ENCODE data around the gene TUBGCP2.
A peak's percentile ranks its signal among the peaks of the same experiment; 100 is the strongest.

TUBGCP2 gene

DNA sequence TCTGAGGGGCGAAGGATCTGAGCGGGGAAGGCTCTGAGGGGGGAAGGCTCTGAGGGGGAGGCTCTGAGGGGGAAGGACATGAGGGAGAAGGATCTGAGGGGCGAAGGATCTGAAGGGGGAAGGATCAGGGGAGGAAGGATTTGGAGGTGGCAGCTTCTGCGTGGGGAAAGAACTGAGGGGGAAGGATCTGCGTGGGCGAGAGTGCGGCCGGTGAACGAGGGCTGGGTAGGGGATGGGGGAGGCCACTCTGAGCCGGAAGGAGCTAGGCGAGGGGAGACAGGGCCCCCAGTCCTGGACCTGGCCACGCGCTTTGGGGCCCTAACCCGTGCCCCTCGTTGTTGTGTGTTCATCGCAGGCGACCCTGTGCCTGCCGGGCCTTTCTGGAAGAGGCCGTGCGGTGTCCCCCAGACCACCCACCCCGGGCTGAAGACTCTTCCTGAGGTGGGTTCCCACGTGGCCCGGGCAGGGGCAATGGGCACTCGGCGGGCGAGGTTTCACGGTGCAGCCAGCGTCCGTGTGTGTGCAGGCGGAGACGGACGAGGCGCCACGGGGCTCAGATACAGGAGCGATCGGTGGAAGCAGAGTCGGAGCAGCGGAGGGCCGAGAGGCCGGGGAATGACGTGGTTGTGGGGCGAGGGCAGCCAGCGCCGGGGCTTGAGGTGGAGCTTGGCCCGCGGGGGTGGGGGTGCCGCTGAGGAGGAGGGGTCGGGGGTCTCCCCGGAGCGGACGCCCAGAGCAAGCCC, 26.0 kb upstream of the TUBGCP2 start:
- no peaks in the 10 kb centered on the region for H3K9me3 ChIP-seq (ENCODE audit: control insufficient read depth in 5 of 5, low read length in 5 of 5)
- peaks cover 32 to 73% (median 47%) of the 10 kb centered on the region in 5 donors for H3K27me3 ChIP-seq (ENCODE audit: control insufficient read depth in 5 of 5, insufficient read depth in 4 of 5, low read length in 5 of 5)
- H3K27ac ChIP-seq (ENCODE audit: low read depth, low read length) = no peak overlapping the region
- no peak overlapping the region for H3K9ac ChIP-seq (ENCODE audit: low read length in 5 of 5)
- H3K36me3 ChIP-seq (ENCODE audit: control insufficient read depth in 5 of 5, insufficient read depth in 5 of 5, low read length in 5 of 5) = no peaks in the 10 kb centered on the region
- peaks cover 0 to 28% (median 16%) of the 10 kb centered on the region in 5 donors for H3K4me1 ChIP-seq (ENCODE audit: control insufficient read depth in 5 of 5, insufficient read depth in 5 of 5, low read length in 5 of 5)
- H3K4me3 ChIP-seq (ENCODE audit: low read depth in 1 of 5, low read length in 5 of 5) = peak overlapping the region in 3 of 5 donors; percentile 40 to 52 (median 41)

DNA sequence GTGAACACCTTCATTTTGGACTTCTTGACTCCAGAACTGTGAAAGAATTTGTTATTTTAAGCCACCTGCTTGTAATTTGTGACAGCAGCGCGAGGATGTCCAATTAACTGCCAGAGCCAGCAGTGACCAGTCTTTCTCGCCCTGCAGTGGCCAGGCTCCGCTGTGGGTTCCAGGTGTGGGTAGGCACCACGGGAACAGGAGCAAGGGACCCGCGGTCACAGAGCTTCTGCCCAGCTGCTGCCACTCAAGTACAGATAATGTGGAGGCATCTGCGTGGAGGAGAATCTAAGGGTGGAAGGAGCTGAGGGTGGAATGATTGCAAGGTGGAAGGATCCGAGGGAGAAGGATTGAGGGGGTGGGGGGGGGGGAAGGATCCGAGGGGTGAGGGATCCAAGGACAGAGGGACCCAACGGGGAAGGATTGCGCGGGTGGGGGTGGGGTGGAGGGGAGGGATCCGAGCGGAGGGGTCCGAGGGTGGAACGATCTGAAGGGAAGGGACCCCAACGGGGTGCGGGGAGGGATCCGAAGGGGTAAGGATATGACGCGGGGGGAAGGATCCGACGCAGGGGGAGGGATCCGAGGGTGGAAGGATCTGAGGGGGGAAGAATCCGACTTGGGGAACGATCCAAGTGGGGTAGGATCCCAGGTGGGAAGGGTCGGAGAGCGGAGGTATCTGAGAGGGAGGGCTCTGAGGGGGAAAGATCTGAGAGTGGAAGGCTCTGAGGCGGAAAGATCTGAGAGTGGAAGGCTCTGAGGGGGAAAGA, 24.4 kb upstream of the TUBGCP2 start:
- no peak overlapping the region for H3K9ac ChIP-seq (ENCODE audit: low read length in 5 of 5)
- no peak overlapping the region for H3K4me3 ChIP-seq (ENCODE audit: low read depth in 1 of 5, low read length in 5 of 5)
- H3K27ac ChIP-seq (ENCODE audit: low read depth, low read length) = no peak overlapping the region
- H3K27me3 ChIP-seq (ENCODE audit: control insufficient read depth in 5 of 5, insufficient read depth in 4 of 5, low read length in 5 of 5) = peaks cover 33 to 72% (median 45%) of the 10 kb centered on the region in 5 donors
- H3K4me1 ChIP-seq (ENCODE audit: control insufficient read depth in 5 of 5, insufficient read depth in 5 of 5, low read length in 5 of 5) = peaks cover 0 to 28% (median 16%) of the 10 kb centered on the region in 5 donors
- H3K9me3 ChIP-seq (ENCODE audit: control insufficient read depth in 5 of 5, low read length in 5 of 5) = no peaks in the 10 kb centered on the region
- H3K36me3 ChIP-seq (ENCODE audit: control insufficient read depth in 5 of 5, insufficient read depth in 5 of 5, low read length in 5 of 5) = no peaks in the 10 kb centered on the region

DNA sequence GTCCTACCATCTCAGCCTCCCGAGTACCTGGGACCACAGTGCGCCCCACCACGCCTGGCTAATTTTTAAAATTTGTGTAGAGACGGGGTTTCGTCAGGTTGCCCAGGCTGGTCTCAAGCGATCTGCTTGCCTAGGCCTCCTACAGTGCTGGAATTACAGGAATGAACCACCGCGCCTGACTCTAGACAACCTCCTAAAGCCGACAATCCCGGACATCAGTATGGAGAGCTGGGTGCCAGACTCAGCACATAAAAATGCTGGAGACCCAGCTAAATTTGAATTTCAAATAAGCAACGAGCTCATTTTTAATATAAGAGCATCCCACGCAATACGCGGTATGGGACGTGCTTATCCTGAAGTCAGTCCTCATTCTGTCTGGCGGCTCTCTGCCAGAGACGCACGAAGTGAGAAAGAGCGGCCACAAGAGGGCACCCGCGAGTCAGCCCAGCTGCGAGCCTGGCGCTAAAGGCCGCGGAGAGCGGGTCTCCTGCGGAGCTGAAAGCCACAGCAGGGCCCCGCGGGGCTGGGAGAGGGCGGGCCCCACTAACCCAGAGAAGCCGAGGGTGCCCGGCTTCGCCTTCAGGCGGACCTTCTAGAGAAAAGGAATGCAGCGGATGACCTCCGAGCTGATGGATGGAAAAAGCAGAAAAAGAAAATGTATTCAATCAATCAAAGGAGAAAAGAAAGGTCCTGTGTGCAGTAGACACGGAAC, 21.0 kb upstream of the TUBGCP2 start:
- H3K27ac ChIP-seq (ENCODE audit: low read depth, low read length) = no peak overlapping the region
- peaks cover 0 to 22% (median 18%) of the 10 kb centered on the region in 5 donors for H3K4me1 ChIP-seq (ENCODE audit: control insufficient read depth in 5 of 5, insufficient read depth in 5 of 5, low read length in 5 of 5)
- peak overlapping the region in 2 of 5 donors; percentile 14 to 44 for H3K4me3 ChIP-seq (ENCODE audit: low read depth in 1 of 5, low read length in 5 of 5)
- H3K9ac ChIP-seq (ENCODE audit: low read length in 5 of 5) = no peak overlapping the region
- H3K27me3 ChIP-seq (ENCODE audit: control insufficient read depth in 5 of 5, insufficient read depth in 4 of 5, low read length in 5 of 5) = peaks cover 45 to 70% (median 46%) of the 10 kb centered on the region in 5 donors
- no peaks in the 10 kb centered on the region for H3K9me3 ChIP-seq (ENCODE audit: control insufficient read depth in 5 of 5, low read length in 5 of 5)
- H3K36me3 ChIP-seq (ENCODE audit: control insufficient read depth in 5 of 5, insufficient read depth in 5 of 5, low read length in 5 of 5) = no peaks in the 10 kb centered on the region

GRCh38 chr10:133328358-133329343, 20.0 kb upstream of the TUBGCP2 start:
- peaks cover 0 to 21% (median 18%) of the 10 kb centered on the region in 5 donors for H3K4me1 ChIP-seq (ENCODE audit: control insufficient read depth in 5 of 5, insufficient read depth in 5 of 5, low read length in 5 of 5)
- H3K27ac ChIP-seq (ENCODE audit: low read depth, low read length) = no peak overlapping the region
- no peak overlapping the region for H3K9ac ChIP-seq (ENCODE audit: low read length in 5 of 5)
- H3K36me3 ChIP-seq (ENCODE audit: control insufficient read depth in 5 of 5, insufficient read depth in 5 of 5, low read length in 5 of 5) = no peaks in the 10 kb centered on the region
- peaks cover 41 to 66% (median 43%) of the 10 kb centered on the region in 5 donors for H3K27me3 ChIP-seq (ENCODE audit: control insufficient read depth in 5 of 5, insufficient read depth in 4 of 5, low read length in 5 of 5)
- no peaks in the 10 kb centered on the region for H3K9me3 ChIP-seq (ENCODE audit: control insufficient read depth in 5 of 5, low read length in 5 of 5)
- H3K4me3 ChIP-seq (ENCODE audit: low read depth in 1 of 5, low read length in 5 of 5) = no peak overlapping the region

DNA sequence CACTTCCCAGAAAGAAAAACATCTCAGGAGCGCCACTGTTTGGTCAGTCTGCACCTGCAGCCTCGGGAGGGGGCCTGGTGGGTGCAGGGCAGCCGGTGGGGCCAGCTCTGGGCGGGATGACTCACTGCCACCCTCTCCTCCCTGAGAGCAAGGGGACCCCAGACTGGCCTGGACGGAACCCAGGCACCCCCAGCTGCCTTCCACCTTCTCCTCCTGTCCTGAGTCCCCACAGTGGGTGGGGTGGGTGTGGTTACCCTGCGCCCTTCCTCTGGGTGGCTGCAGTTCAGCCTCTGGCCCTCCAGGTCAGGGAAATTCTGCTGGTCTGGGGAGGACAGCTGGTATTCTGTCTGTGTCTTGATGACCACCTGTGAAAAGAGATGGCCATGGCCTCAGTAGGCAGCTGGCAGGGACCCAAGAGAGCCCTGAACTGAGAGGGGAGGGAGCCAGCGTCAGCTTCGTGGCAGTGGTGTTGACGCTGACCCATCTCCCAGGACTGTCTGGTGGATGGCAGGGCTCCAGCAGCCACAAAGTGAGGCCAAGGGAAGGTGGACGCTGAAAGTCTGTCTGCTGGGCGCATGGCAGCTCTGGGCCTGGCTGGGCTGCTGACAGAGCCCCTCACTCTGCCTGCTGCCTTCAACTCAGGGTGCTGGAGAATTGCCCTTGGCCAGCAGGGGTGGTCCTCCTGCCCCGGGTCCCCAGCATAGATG, 19.1 kb upstream of the TUBGCP2 start:
- Histone ChIP-seq H3K9ac (ENCODE audit: low read length in 5 of 5) (no peak overlapping the region), H3K4me1 (ENCODE audit: control insufficient read depth in 5 of 5, insufficient read depth in 5 of 5, low read length in 5 of 5) (peaks cover 0 to 21% (median 18%) of the 10 kb centered on the region in 5 donors), H3K9me3 (ENCODE audit: control insufficient read depth in 5 of 5, low read length in 5 of 5) (no peaks in the 10 kb centered on the region), H3K4me3 (ENCODE audit: low read depth in 1 of 5, low read length in 5 of 5) (no peak overlapping the region), H3K36me3 (ENCODE audit: control insufficient read depth in 5 of 5, insufficient read depth in 5 of 5, low read length in 5 of 5) (no peaks in the 10 kb centered on the region), H3K27ac (ENCODE audit: low read depth, low read length) (no peak overlapping the region), H3K27me3 (ENCODE audit: control insufficient read depth in 5 of 5, insufficient read depth in 4 of 5, low read length in 5 of 5) (peaks cover 41 to 67% (median 42%) of the 10 kb centered on the region in 5 donors)

DNA sequence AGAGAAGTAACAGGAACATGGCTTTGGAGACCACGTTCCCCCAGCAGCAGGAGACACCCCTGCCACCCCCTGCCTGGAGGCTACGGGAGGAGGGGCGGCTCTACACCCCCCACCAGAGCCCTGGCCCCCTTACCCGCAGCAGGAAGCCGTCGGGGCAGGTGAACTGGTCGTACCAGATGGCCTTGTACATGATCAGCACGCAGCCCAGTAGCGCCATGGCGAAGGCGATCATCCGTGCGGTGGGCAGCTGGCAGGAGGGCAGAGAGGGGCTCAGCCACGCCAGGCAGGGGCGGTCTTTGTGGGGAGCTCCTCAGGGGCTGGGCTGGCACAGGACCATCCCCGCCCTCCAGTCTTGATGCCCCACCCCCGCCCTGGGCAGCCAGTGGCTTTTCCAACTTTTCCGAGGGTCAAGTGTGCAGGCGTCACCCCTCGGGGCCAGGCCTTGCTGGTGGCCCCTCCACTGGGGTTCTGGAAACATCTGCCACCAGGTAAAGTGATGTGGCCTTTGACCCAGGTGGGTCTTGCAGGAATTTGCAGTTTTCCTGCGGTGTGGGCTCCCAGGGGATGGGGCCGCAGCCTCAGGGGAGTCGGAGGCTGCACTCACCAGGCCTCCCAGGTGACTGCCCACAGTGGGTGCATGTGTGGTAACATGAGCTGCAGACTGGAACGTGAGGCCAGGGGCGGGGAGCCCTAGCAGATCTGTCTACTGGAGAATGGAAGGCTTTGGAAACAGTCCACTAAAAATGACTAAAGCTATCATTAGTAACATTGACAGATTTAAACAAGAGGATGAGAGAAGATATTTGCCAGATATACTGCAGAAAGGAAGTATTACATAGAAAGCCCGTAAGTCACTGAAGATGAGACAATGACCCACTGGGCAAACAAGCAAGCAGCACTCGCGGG, 18.3 kb upstream of the TUBGCP2 start:
- Histone ChIP-seq H3K9ac (ENCODE audit: low read length in 5 of 5) (no peak overlapping the region), H3K36me3 (ENCODE audit: control insufficient read depth in 5 of 5, insufficient read depth in 5 of 5, low read length in 5 of 5) (no peaks in the 10 kb centered on the region), H3K4me1 (ENCODE audit: control insufficient read depth in 5 of 5, insufficient read depth in 5 of 5, low read length in 5 of 5) (peaks cover 0 to 21% (median 18%) of the 10 kb centered on the region in 5 donors), H3K9me3 (ENCODE audit: control insufficient read depth in 5 of 5, low read length in 5 of 5) (no peaks in the 10 kb centered on the region), H3K27ac (ENCODE audit: low read depth, low read length) (no peak overlapping the region), H3K27me3 (ENCODE audit: control insufficient read depth in 5 of 5, insufficient read depth in 4 of 5, low read length in 5 of 5) (peaks cover 35 to 60% (median 42%) of the 10 kb centered on the region in 5 donors), H3K4me3 (ENCODE audit: low read depth in 1 of 5, low read length in 5 of 5) (no peak overlapping the region)

GRCh38 chr10:133326223-133326551, 17.5 kb upstream of the TUBGCP2 start:
- Histone ChIP-seq H3K36me3 (ENCODE audit: control insufficient read depth in 5 of 5, insufficient read depth in 5 of 5, low read length in 5 of 5) (no peaks in the 10 kb centered on the region), H3K4me3 (ENCODE audit: low read depth in 1 of 5, low read length in 5 of 5) (peak overlapping the region in 1 of 5 donors; percentile 55), H3K27me3 (ENCODE audit: control insufficient read depth in 5 of 5, insufficient read depth in 4 of 5, low read length in 5 of 5) (peaks cover 34 to 57% (median 42%) of the 10 kb centered on the region in 5 donors), H3K4me1 (ENCODE audit: control insufficient read depth in 5 of 5, insufficient read depth in 5 of 5, low read length in 5 of 5) (peaks cover 0 to 21% (median 18%) of the 10 kb centered on the region in 5 donors), H3K27ac (ENCODE audit: low read depth, low read length) (no peak overlapping the region), H3K9me3 (ENCODE audit: control insufficient read depth in 5 of 5, low read length in 5 of 5) (peaks cover 0 to 2% (median 0%) of the 10 kb centered on the region in 5 donors), H3K9ac (ENCODE audit: low read length in 5 of 5) (no peak overlapping the region)

GRCh38 chr10:133325440-133326222, 17.0 kb upstream of the TUBGCP2 start:
- Histone ChIP-seq H3K27me3 (ENCODE audit: control insufficient read depth in 5 of 5, insufficient read depth in 4 of 5, low read length in 5 of 5) (peaks cover 32 to 52% (median 42%) of the 10 kb centered on the region in 5 donors), H3K4me1 (ENCODE audit: control insufficient read depth in 5 of 5, insufficient read depth in 5 of 5, low read length in 5 of 5) (peaks cover 0 to 21% (median 18%) of the 10 kb centered on the region in 5 donors), H3K9ac (ENCODE audit: low read length in 5 of 5) (no peak overlapping the region), H3K36me3 (ENCODE audit: control insufficient read depth in 5 of 5, insufficient read depth in 5 of 5, low read length in 5 of 5) (no peaks in the 10 kb centered on the region), H3K4me3 (ENCODE audit: low read depth in 1 of 5, low read length in 5 of 5) (peak overlapping the region in 4 of 5 donors; percentile 11 to 55 (median 32)), H3K9me3 (ENCODE audit: control insufficient read depth in 5 of 5, low read length in 5 of 5) (peaks cover 0 to 7% (median 0%) of the 10 kb centered on the region in 5 donors), H3K27ac (ENCODE audit: low read depth, low read length) (no peak overlapping the region)
